ENCODE results near the gene STARD13. TPM values are rescaled to one million over a fixed set of nuclear protein-coding genes. Genes with fewer than 3 reads are reported as not detected.

STARD13 gene
- total RNA-seq, 1 donor, result 28.2 TPM

DNA sequence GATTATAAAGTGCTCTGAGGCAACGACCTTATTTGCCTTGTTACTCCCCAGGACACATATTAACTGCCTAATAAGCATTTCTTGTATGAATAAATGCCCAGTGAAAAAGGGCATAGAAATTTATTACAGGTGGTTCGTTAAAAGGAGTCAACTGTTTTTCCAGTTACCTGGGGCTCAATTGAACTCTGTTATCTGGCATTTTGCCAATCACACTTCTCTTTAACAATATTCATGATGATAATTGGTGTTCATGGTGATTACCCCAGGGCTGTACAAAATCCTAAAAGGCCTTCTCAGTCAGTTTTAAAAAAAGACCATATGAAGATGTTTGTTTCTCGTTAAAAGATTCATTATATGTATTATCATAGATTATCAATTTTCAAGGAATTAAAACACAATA, 212.2 kb downstream of the STARD13 start:
- Histone ChIP-seq H3K9me3 (ENCODE audit: low read depth, low read length) (no peaks in the 10 kb centered on the region), H3K4me3 (ENCODE audit: insufficient read depth, low read length) (no peak overlapping the region), H3K27ac (ENCODE audit: low read depth, low read length) (no peak overlapping the region), H3K27me3 (ENCODE audit: insufficient read depth, low read length) (no peaks in the 10 kb centered on the region), H2AFZ (ENCODE audit: low read length) (no peak overlapping the region), H4K20me1 (ENCODE audit: insufficient read depth, low read length) (no peaks in the 10 kb centered on the region), H3K4me1 (ENCODE audit: insufficient read depth, low read length) (no peaks in the 10 kb centered on the region), H3K79me2 (ENCODE audit: insufficient read depth, low read length) (no peaks in the 10 kb centered on the region), H3K4me2 (ENCODE audit: insufficient read depth, low read length) (no peak overlapping the region), H3K36me3 (ENCODE audit: insufficient read depth, low read length) (no peaks in the 10 kb centered on the region)
- TF ChIP-seq CTCF (IDR thresholded peaks at IDR 0.05; ENCODE audit: extremely low read depth, low read depth, low read length), result no peak
- no peak for DNase-seq (ENCODE audit: insufficient read length, low spot score, missing footprints)

DNA sequence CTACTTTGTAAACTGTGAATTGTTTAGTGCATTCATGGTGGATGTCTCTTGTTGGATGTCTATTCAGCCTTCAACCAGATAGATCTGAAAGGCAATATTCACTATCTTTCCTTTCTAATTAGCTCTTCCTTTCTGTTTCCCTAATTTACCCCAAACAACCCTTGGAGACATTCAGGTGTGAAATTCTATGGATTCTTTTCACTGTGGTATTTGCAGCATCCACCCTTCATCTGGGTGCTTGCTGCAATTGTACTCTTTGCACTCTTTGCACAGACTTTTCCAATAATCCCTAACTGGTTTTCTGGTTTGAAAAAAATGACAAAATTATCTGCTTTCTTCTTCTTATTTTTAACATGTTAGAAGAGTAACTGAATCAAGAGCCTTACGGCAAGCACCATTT, 212.8 kb downstream of the STARD13 start:
- no peak for DNase-seq (ENCODE audit: insufficient read length, low spot score, missing footprints)
- Histone ChIP-seq H3K27ac (ENCODE audit: low read depth, low read length) (no peak overlapping the region), H3K9me3 (ENCODE audit: low read depth, low read length) (no peaks in the 10 kb centered on the region), H3K4me2 (ENCODE audit: insufficient read depth, low read length) (no peak overlapping the region), H4K20me1 (ENCODE audit: insufficient read depth, low read length) (no peaks in the 10 kb centered on the region), H3K27me3 (ENCODE audit: insufficient read depth, low read length) (no peaks in the 10 kb centered on the region), H3K36me3 (ENCODE audit: insufficient read depth, low read length) (no peaks in the 10 kb centered on the region), H3K79me2 (ENCODE audit: insufficient read depth, low read length) (no peaks in the 10 kb centered on the region), H3K4me3 (ENCODE audit: insufficient read depth, low read length) (no peak overlapping the region), H3K4me1 (ENCODE audit: insufficient read depth, low read length) (no peaks in the 10 kb centered on the region), H2AFZ (ENCODE audit: low read length) (no peak overlapping the region)
- TF ChIP-seq CTCF (IDR thresholded peaks at IDR 0.05; ENCODE audit: extremely low read depth, low read depth, low read length), result no peak

- Histone ChIP-seq H3K36me3 (ENCODE audit: insufficient read depth, low read length) (no peaks in the 10 kb centered on the region), H3K4me1 (ENCODE audit: insufficient read depth, low read length) (no peaks in the 10 kb centered on the region), H3K27me3 (ENCODE audit: insufficient read depth, low read length) (no peaks in the 10 kb centered on the region), H2AFZ (ENCODE audit: low read length) (no peak overlapping the region), H3K9me3 (ENCODE audit: low read depth, low read length) (no peaks in the 10 kb centered on the region), H3K79me2 (ENCODE audit: insufficient read depth, low read length) (no peaks in the 10 kb centered on the region), H4K20me1 (ENCODE audit: insufficient read depth, low read length) (no peaks in the 10 kb centered on the region), H3K4me2 (ENCODE audit: insufficient read depth, low read length) (no peak overlapping the region), H3K4me3 (ENCODE audit: insufficient read depth, low read length) (no peak overlapping the region), H3K27ac (ENCODE audit: low read depth, low read length) (no peak overlapping the region)
- TF ChIP-seq CTCF (IDR thresholded peaks at IDR 0.05; ENCODE audit: extremely low read depth, low read depth, low read length), result no peak
- no peak for DNase-seq (ENCODE audit: insufficient read length, low spot score, missing footprints)
Measured at GRCh38 chr13:33072282-33072681, 213.3 kb downstream of the STARD13 start.

DNA sequence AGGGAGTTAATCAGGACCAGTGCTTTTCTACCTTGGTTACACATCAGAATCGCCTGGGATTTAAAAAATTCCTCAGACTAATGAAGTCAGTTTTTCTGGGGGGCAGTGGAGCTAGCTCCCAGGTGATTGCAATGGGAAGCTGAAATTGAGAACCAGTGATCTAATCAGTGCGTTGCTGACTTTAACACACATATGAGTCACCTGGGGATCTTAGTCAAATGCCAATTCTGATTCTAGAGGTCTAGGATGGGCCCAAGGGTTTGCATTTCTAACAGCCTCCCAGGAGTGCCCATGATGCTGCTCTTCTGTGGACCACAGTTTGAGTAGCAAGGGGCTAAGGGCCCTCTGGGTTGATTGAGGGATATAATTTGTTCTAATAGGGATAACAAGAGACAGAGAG, 214.8 kb downstream of the STARD13 start:
- DNase-seq (ENCODE audit: insufficient read length, low spot score, missing footprints), result no peak
- Histone ChIP-seq H3K36me3 (ENCODE audit: insufficient read depth, low read length) (no peaks in the 10 kb centered on the region), H3K9me3 (ENCODE audit: low read depth, low read length) (no peaks in the 10 kb centered on the region), H3K4me2 (ENCODE audit: insufficient read depth, low read length) (no peak overlapping the region), H3K27me3 (ENCODE audit: insufficient read depth, low read length) (no peaks in the 10 kb centered on the region), H3K27ac (ENCODE audit: low read depth, low read length) (no peak overlapping the region), H3K4me1 (ENCODE audit: insufficient read depth, low read length) (no peaks in the 10 kb centered on the region), H3K4me3 (ENCODE audit: insufficient read depth, low read length) (no peak overlapping the region), H2AFZ (ENCODE audit: low read length) (no peak overlapping the region), H3K79me2 (ENCODE audit: insufficient read depth, low read length) (no peaks in the 10 kb centered on the region), H4K20me1 (ENCODE audit: insufficient read depth, low read length) (no peaks in the 10 kb centered on the region)
- TF ChIP-seq CTCF (IDR thresholded peaks at IDR 0.05; ENCODE audit: extremely low read depth, low read depth, low read length), result no peak
